Esophagus squamous epithelium (tissue), 4 donors: Measurements from ENCODE around the gene TBL1X.

Experiments used
- POLR2A ChIP-seq, 4 donors: fragments of 450-650 bp; IDR thresholded peaks; one replicate each; pipeline ENCODE4 v1.6.1; 2017; ENCODE audit warnings: antibody characterized with exemption in 4 of 4, mild to moderate bottlenecking in 4 of 4, moderate library complexity in 3 of 4
- TF ChIP-seq, protein P1 (sequence below), 6 experiments: fragments of 450-650 bp in 4 of 6; fragments of 200-600 bp in 2 of 6; sonication (generic) in 2 of 6; IDR thresholded peaks; one replicate each; pipeline ENCODE4 v1.5.1; 2016 to 2019; ENCODE audit warnings: antibody characterized with exemption in 6 of 6, mild to moderate bottlenecking in 4 of 6, moderate library complexity in 4 of 6

DNA sequence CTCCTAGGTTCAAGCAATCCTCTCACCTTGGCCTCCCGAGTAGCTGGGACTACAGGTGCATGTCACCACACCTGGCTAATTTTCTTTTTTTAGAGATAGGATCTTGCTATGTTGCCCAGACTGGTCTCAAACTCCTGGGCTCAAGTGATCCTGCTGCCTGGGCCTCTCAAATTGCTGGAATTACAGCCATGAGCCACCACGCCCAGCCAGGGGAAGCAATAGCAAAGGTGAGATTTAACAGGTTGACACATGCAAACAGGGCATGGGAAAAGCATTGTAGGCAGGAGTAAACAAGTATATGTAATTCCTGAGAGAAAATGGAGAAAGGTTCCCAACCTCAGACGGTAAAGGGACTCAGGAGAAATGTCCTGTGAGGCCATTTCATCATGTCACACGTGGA is 33.6 kb upstream of the TBL1X start:
- TF ChIP-seq, protein P1, sequence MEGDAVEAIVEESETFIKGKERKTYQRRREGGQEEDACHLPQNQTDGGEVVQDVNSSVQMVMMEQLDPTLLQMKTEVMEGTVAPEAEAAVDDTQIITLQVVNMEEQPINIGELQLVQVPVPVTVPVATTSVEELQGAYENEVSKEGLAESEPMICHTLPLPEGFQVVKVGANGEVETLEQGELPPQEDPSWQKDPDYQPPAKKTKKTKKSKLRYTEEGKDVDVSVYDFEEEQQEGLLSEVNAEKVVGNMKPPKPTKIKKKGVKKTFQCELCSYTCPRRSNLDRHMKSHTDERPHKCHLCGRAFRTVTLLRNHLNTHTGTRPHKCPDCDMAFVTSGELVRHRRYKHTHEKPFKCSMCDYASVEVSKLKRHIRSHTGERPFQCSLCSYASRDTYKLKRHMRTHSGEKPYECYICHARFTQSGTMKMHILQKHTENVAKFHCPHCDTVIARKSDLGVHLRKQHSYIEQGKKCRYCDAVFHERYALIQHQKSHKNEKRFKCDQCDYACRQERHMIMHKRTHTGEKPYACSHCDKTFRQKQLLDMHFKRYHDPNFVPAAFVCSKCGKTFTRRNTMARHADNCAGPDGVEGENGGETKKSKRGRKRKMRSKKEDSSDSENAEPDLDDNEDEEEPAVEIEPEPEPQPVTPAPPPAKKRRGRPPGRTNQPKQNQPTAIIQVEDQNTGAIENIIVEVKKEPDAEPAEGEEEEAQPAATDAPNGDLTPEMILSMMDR (IDR thresholded peaks at IDR 0.05): no peak
- TF ChIP-seq POLR2A (IDR thresholded peaks at IDR 0.05): no peak
